Measurements from ENCODE around the gene B3GNT4.
A peak's percentile ranks its signal among the peaks of the same experiment; 100 is the strongest.

Gene B3GNT4

GRCh38 chr12:122225683-122226365, 22.3 kb downstream of the B3GNT4 start, which contains the start of gene DIABLO:
Gene DIABLO, minus strand, starts transcription at chr12:122226052. Its CDS starts 38 bp downstream, at chr12:122226014.
- Histone ChIP-seq H3K4me3 (ENCODE audit: low read length in 2 of 2) (peak within 1 kb of the TSS; percentile 88 to 93), H3K9me3 (ENCODE audit: control insufficient read depth in 2 of 2, low read length in 2 of 2) (no peaks in the 10 kb centered on the region), H3K36me3 (ENCODE audit: control insufficient read depth in 2 of 2, insufficient read depth in 2 of 2, low read length in 2 of 2) (peaks cover 14 to 24% of the 10 kb centered on the region in 2 donors), H3K9ac (ENCODE audit: low read length in 2 of 2) (peak within 1 kb of the TSS; percentile 93 to 94), H3K27ac (ENCODE audit: low read length) (peak within 1 kb of the TSS; percentile 94), H3K4me1 (ENCODE audit: control insufficient read depth, insufficient read depth, low read length) (peaks cover 23% of the 10 kb centered on the region), H3K27me3 (ENCODE audit: control insufficient read depth in 1 of 2, insufficient read depth in 2 of 2, low read length in 2 of 2) (no peaks in the 10 kb centered on the region)

GRCh38 chr12:122226366-122227125, 23.0 kb downstream of the B3GNT4 start:
- H3K4me3 ChIP-seq (ENCODE audit: low read length in 2 of 2), result peak overlapping the region; percentile 67 to 76
- no peaks in the 10 kb centered on the region for H3K27me3 ChIP-seq (ENCODE audit: control insufficient read depth in 1 of 2, insufficient read depth in 2 of 2, low read length in 2 of 2)
- H3K9me3 ChIP-seq (ENCODE audit: control insufficient read depth in 2 of 2, low read length in 2 of 2), result no peaks in the 10 kb centered on the region
- H3K4me1 ChIP-seq (ENCODE audit: control insufficient read depth, insufficient read depth, low read length), result peaks cover 23% of the 10 kb centered on the region
- peak overlapping the region; percentile 55 for H3K27ac ChIP-seq (ENCODE audit: low read length)
- H3K9ac ChIP-seq (ENCODE audit: low read length in 2 of 2), result no peak overlapping the region
- H3K36me3 ChIP-seq (ENCODE audit: control insufficient read depth in 2 of 2, insufficient read depth in 2 of 2, low read length in 2 of 2), result peaks cover 15 to 24% of the 10 kb centered on the region in 2 donors

- no peak overlapping the region for H3K9ac ChIP-seq (ENCODE audit: low read length in 2 of 2)
- H3K36me3 ChIP-seq (ENCODE audit: control insufficient read depth in 2 of 2, insufficient read depth in 2 of 2, low read length in 2 of 2), result peaks cover 17 to 23% of the 10 kb centered on the region in 2 donors
- no peak overlapping the region for H3K4me3 ChIP-seq (ENCODE audit: low read length in 2 of 2)
- H3K27ac ChIP-seq (ENCODE audit: low read length), result peak overlapping the region; percentile 55
- no peaks in the 10 kb centered on the region for H3K9me3 ChIP-seq (ENCODE audit: control insufficient read depth in 2 of 2, low read length in 2 of 2)
- H3K4me1 ChIP-seq (ENCODE audit: control insufficient read depth, insufficient read depth, low read length), result peaks cover 23% of the 10 kb centered on the region
- H3K27me3 ChIP-seq (ENCODE audit: control insufficient read depth in 1 of 2, insufficient read depth in 2 of 2, low read length in 2 of 2), result no peaks in the 10 kb centered on the region
Measured at GRCh38 chr12:122227341-122227740, 23.8 kb downstream of the B3GNT4 start.

DNA sequence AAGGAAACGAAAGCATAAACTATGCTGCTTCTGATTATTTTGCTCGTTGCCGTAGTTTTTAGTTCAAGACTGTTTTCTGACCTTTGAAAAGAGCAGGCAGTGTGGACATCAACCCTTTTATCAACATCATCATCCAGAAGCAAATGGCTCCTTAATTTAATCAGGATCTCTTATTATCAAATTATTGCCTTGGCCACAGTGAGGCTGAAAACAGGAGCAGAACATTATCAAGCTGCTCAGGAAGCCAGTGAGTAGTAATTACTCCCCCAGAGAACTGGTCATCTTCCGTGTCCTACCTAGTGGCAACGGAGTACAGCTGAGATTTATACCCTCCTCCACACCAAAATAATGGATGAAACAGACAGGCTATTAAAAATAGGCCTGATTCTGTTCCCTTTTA, 24.6 kb downstream of the B3GNT4 start:
- Histone ChIP-seq H3K9me3 (ENCODE audit: control insufficient read depth in 2 of 2, low read length in 2 of 2) (no peaks in the 10 kb centered on the region), H3K36me3 (ENCODE audit: control insufficient read depth in 2 of 2, insufficient read depth in 2 of 2, low read length in 2 of 2) (peaks cover 14 to 25% of the 10 kb centered on the region in 2 donors), H3K9ac (ENCODE audit: low read length in 2 of 2) (no peak overlapping the region), H3K27me3 (ENCODE audit: control insufficient read depth in 1 of 2, insufficient read depth in 2 of 2, low read length in 2 of 2) (no peaks in the 10 kb centered on the region), H3K4me3 (ENCODE audit: low read length in 2 of 2) (no peak overlapping the region), H3K4me1 (ENCODE audit: control insufficient read depth, insufficient read depth, low read length) (peaks cover 23% of the 10 kb centered on the region), H3K27ac (ENCODE audit: low read length) (no peak overlapping the region)

GRCh38 chr12:122230798-122231197, 27.3 kb downstream of the B3GNT4 start:
- Histone ChIP-seq H3K9me3 (ENCODE audit: control insufficient read depth in 2 of 2, low read length in 2 of 2) (no peaks in the 10 kb centered on the region), H3K4me3 (ENCODE audit: low read length in 2 of 2) (no peak overlapping the region), H3K36me3 (ENCODE audit: control insufficient read depth in 2 of 2, insufficient read depth in 2 of 2, low read length in 2 of 2) (peaks cover 23 to 39% of the 10 kb centered on the region in 2 donors), H3K27me3 (ENCODE audit: control insufficient read depth in 1 of 2, insufficient read depth in 2 of 2, low read length in 2 of 2) (no peaks in the 10 kb centered on the region), H3K4me1 (ENCODE audit: control insufficient read depth, insufficient read depth, low read length) (peaks cover 7% of the 10 kb centered on the region), H3K9ac (ENCODE audit: low read length in 2 of 2) (no peak overlapping the region), H3K27ac (ENCODE audit: low read length) (no peak overlapping the region)

DNA sequence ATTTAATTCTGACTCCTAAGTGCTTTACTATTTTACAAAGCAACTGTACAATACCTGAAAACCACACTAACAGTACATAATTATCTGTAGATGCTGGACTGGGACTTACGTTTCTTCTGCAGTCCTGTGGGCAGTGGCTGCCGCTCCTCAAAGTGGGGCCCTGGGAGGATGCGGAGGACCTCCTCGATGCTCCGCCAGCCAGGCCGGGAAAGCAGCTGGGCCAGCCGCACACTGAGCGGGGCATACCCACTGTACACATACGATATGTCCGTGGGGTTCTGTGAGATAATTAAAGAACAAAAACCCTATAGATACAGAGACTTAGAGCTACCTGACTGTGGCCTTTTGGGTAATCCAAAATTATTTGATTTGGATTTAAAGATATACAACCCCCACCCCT, 29.2 kb downstream of the B3GNT4 start:
- Histone ChIP-seq H3K4me3 (ENCODE audit: low read length in 2 of 2) (no peak overlapping the region), H3K36me3 (ENCODE audit: control insufficient read depth in 2 of 2, insufficient read depth in 2 of 2, low read length in 2 of 2) (peaks cover 25 to 46% of the 10 kb centered on the region in 2 donors), H3K27me3 (ENCODE audit: control insufficient read depth in 1 of 2, insufficient read depth in 2 of 2, low read length in 2 of 2) (no peaks in the 10 kb centered on the region), H3K27ac (ENCODE audit: low read length) (no peak overlapping the region), H3K9ac (ENCODE audit: low read length in 2 of 2) (no peak overlapping the region), H3K9me3 (ENCODE audit: control insufficient read depth in 2 of 2, low read length in 2 of 2) (no peaks in the 10 kb centered on the region), H3K4me1 (ENCODE audit: control insufficient read depth, insufficient read depth, low read length) (no peaks in the 10 kb centered on the region)

GRCh38 chr12:122235741-122236140, 32.2 kb downstream of the B3GNT4 start:
- Histone ChIP-seq H3K9me3 (ENCODE audit: control insufficient read depth in 2 of 2, low read length in 2 of 2) (no peaks in the 10 kb centered on the region), H3K27ac (ENCODE audit: low read length) (no peak overlapping the region), H3K27me3 (ENCODE audit: control insufficient read depth in 1 of 2, insufficient read depth in 2 of 2, low read length in 2 of 2) (no peaks in the 10 kb centered on the region), H3K36me3 (ENCODE audit: control insufficient read depth in 2 of 2, insufficient read depth in 2 of 2, low read length in 2 of 2) (peaks cover 28 to 43% of the 10 kb centered on the region in 2 donors), H3K9ac (ENCODE audit: low read length in 2 of 2) (no peak overlapping the region), H3K4me1 (ENCODE audit: control insufficient read depth, insufficient read depth, low read length) (no peaks in the 10 kb centered on the region), H3K4me3 (ENCODE audit: low read length in 2 of 2) (no peak overlapping the region)

DNA sequence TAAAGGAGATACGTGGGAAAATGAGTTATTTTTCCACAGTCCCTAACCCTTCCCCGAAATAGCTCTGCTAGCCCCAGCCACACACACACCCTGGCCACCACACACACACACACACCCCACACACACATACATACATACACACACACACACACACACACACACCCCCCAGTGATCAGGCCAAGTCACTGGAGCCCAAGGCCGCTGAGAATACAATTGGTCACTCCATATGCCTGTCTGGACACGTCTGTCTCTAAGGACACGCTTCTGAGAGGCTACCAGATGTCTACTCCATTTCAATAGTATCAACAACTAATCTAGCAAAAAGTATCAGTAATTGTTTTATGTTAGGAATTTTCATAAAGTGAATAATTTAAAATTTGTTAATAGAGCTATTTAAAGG, 35.4 kb downstream of the B3GNT4 start:
- no peaks in the 10 kb centered on the region for H3K27me3 ChIP-seq (ENCODE audit: control insufficient read depth in 1 of 2, insufficient read depth in 2 of 2, low read length in 2 of 2)
- no peaks in the 10 kb centered on the region for H3K9me3 ChIP-seq (ENCODE audit: control insufficient read depth in 2 of 2, low read length in 2 of 2)
- no peak overlapping the region for H3K27ac ChIP-seq (ENCODE audit: low read length)
- H3K4me1 ChIP-seq (ENCODE audit: control insufficient read depth, insufficient read depth, low read length), result no peaks in the 10 kb centered on the region
- peaks cover 12 to 38% of the 10 kb centered on the region in 2 donors for H3K36me3 ChIP-seq (ENCODE audit: control insufficient read depth in 2 of 2, insufficient read depth in 2 of 2, low read length in 2 of 2)
- H3K4me3 ChIP-seq (ENCODE audit: low read length in 2 of 2), result no peak overlapping the region
- H3K9ac ChIP-seq (ENCODE audit: low read length in 2 of 2), result no peak overlapping the region

DNA sequence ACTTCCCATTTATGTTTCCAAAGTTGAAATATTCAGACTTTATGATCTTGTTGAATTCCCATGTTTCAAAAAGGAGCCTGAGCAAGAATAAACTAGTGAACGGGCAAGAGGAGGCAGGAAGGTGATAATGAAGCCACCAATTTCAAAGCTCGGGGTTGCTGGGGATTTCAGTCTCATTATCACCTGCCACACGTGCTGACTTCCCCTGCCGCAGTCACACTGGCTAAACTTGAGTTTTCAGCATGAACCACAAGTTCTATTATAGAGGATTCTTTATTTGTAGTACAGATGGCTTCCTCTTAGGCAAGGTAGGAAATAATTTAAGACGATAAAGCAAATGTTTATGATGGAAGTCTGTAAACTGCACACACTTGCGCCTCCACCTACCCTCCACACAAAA, 40.5 kb downstream of the B3GNT4 start:
- Histone ChIP-seq H3K27ac (ENCODE audit: low read length) (no peak overlapping the region), H3K27me3 (ENCODE audit: control insufficient read depth in 1 of 2, insufficient read depth in 2 of 2, low read length in 2 of 2) (no peaks in the 10 kb centered on the region), H3K9ac (ENCODE audit: low read length in 2 of 2) (no peak overlapping the region), H3K4me1 (ENCODE audit: control insufficient read depth, insufficient read depth, low read length) (no peaks in the 10 kb centered on the region), H3K9me3 (ENCODE audit: control insufficient read depth in 2 of 2, low read length in 2 of 2) (no peaks in the 10 kb centered on the region), H3K4me3 (ENCODE audit: low read length in 2 of 2) (no peak overlapping the region), H3K36me3 (ENCODE audit: control insufficient read depth in 2 of 2, insufficient read depth in 2 of 2, low read length in 2 of 2) (peaks cover 3 to 29% of the 10 kb centered on the region in 2 donors)

GRCh38 chr12:122244565-122245371, 41.3 kb downstream of the B3GNT4 start:
- Histone ChIP-seq H3K9me3 (ENCODE audit: control insufficient read depth in 2 of 2, low read length in 2 of 2) (no peaks in the 10 kb centered on the region), H3K27ac (ENCODE audit: low read length) (no peak overlapping the region), H3K4me3 (ENCODE audit: low read length in 2 of 2) (no peak overlapping the region), H3K4me1 (ENCODE audit: control insufficient read depth, insufficient read depth, low read length) (no peaks in the 10 kb centered on the region), H3K27me3 (ENCODE audit: control insufficient read depth in 1 of 2, insufficient read depth in 2 of 2, low read length in 2 of 2) (no peaks in the 10 kb centered on the region), H3K9ac (ENCODE audit: low read length in 2 of 2) (no peak overlapping the region), H3K36me3 (ENCODE audit: control insufficient read depth in 2 of 2, insufficient read depth in 2 of 2, low read length in 2 of 2) (peaks cover 6 to 29% of the 10 kb centered on the region in 2 donors)

Measured in stomach smooth muscle (tissue), 2 donors.